Suprapubic skin (tissue), 4 donors: ENCODE measurements around the gene PSME1. TPM values are rescaled to one million over a fixed set of nuclear protein-coding genes. Genes with fewer than 3 reads are reported as not detected.
A peak's percentile ranks its signal among the peaks of the same experiment; 100 is the strongest.

Source experiments
- DNase-seq, 2 donors: peaks; one replicate each; pipeline ENCODE4 v3.0.0-alpha.2; 2019; ENCODE audit warnings: low spot score in 2 of 2
- H3K27ac ChIP-seq: fragments of 200-600 bp; sonication (generic); one replicate; pipeline ENCODE4 v1.5.1; 2019
- H3K27me3 ChIP-seq: fragments of 200-600 bp; sonication (generic); one replicate; pipeline ENCODE4 v1.5.1; 2019
- H3K36me3 ChIP-seq: fragments of 200-600 bp; sonication (generic); one replicate; pipeline ENCODE4 v1.5.1; 2019
- H3K4me1 ChIP-seq: fragments of 200-600 bp; sonication (generic); one replicate; pipeline ENCODE4 v1.5.1; 2019
- H3K4me3 ChIP-seq: fragments of 200-600 bp; sonication (generic); one replicate; pipeline ENCODE4 v1.5.1; 2019; ENCODE audit warnings: mild to moderate bottlenecking
- H3K9me3 ChIP-seq: fragments of 200-600 bp; sonication (generic); one replicate; pipeline ENCODE4 v1.5.1; 2019
- EP300 ChIP-seq: sonication (generic); formaldehyde crosslinking; IDR thresholded peaks from one replicate; pipeline ENCODE4 v1.6.1; 2017; ENCODE audit warnings: antibody characterized with exemption
- POLR2A ChIP-seq, 2 donors: fragments of 450-650 bp; IDR thresholded peaks; one replicate each; pipeline ENCODE4 v1.6.1; 2017; ENCODE audit warnings: antibody characterized with exemption in 2 of 2, mild to moderate bottlenecking in 2 of 2, moderate library complexity in 2 of 2
- POLR2AphosphoS5 ChIP-seq, 3 donors: sonication (generic); formaldehyde crosslinking; IDR thresholded peaks; one replicate each; pipeline ENCODE4 v1.6.1; 2017; ENCODE audit warnings: antibody characterized with exemption in 3 of 3
- WGBS: methylation state at CpG from one replicate; pipeline ENCODE4 v1.1.5; 2018; 5-methylcytosine and 5-hydroxymethylcytosine counted together
- total RNA-seq, 4 donors: library from RNA; depleted of rRNA; stranded (reverse); fragments of >200 nt; gene quantifications; one replicate each; pipeline ENCODE4 v1.1.0, GENCODE V29; 2016
- TF ChIP-seq, protein P1 (sequence below), 2 donors: fragments of 200-600 bp in 1 of 2; fragments of 450-650 bp in 1 of 2; sonication (generic) in 1 of 2; IDR thresholded peaks; one replicate each; pipeline ENCODE4 v1.5.1; 2016 to 2019; ENCODE audit warnings: antibody characterized with exemption in 2 of 2, mild to moderate bottlenecking in 1 of 2, moderate library complexity in 1 of 2

Gene PSME1
- total RNA-seq, 4 donors from 2014 or later = 72.3 to 113 (median 91.1) TPM

GRCh38 chr14:24172261-24172860, 36.4 kb downstream of the PSME1 start:
- Histone ChIP-seq H3K27ac (no peak overlapping the region), H3K4me1 (peaks cover 10% of the 10 kb centered on the region), H3K27me3 (no peaks in the 10 kb centered on the region), H3K9me3 (no peaks in the 10 kb centered on the region), H3K4me3 (peak overlapping the region; percentile 31), H3K36me3 (peaks cover 27% of the 10 kb centered on the region)
- WGBS = 55% methylated on average over 30 of the region's 30 CpGs
- no peak for TF ChIP-seq POLR2A (IDR thresholded peaks at IDR 0.05)
- TF ChIP-seq POLR2AphosphoS5 (IDR thresholded peaks at IDR 0.05) = no peak
- TF ChIP-seq, protein P1, sequence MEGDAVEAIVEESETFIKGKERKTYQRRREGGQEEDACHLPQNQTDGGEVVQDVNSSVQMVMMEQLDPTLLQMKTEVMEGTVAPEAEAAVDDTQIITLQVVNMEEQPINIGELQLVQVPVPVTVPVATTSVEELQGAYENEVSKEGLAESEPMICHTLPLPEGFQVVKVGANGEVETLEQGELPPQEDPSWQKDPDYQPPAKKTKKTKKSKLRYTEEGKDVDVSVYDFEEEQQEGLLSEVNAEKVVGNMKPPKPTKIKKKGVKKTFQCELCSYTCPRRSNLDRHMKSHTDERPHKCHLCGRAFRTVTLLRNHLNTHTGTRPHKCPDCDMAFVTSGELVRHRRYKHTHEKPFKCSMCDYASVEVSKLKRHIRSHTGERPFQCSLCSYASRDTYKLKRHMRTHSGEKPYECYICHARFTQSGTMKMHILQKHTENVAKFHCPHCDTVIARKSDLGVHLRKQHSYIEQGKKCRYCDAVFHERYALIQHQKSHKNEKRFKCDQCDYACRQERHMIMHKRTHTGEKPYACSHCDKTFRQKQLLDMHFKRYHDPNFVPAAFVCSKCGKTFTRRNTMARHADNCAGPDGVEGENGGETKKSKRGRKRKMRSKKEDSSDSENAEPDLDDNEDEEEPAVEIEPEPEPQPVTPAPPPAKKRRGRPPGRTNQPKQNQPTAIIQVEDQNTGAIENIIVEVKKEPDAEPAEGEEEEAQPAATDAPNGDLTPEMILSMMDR (IDR thresholded peaks at IDR 0.05) = no peak
- no peak for TF ChIP-seq EP300
- DNase-seq = peak in 1 of 2 donors; percentile 60

DNA sequence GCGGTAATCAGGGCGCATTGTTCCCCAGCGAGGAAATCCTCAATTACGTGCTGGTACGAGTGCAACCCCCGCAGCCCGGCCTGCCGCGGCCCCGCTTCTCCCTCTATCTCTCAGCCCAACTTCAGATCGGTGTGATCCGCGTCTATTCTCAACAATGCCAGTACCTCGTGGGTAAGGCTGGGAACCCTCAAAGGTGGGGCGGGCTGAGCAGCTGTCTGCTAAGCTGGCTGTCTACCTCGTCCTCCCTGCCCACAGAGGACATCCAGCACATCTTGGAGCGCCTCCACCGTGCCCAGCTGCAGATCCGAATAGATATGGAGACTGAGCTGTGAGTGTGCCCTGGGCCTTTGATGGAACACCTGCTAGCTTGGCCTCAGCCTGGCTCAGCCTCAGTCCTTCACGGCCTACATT, 36.9 kb downstream of the PSME1 start:
- Histone ChIP-seq H3K4me1 (peaks cover 10% of the 10 kb centered on the region), H3K27ac (no peak overlapping the region), H3K36me3 (peaks cover 27% of the 10 kb centered on the region), H3K9me3 (no peaks in the 10 kb centered on the region), H3K4me3 (no peak overlapping the region), H3K27me3 (no peaks in the 10 kb centered on the region)
- DNase-seq = peak in 1 of 2 donors; percentile 42
- WGBS = 67% methylated on average over 17 of the region's 20 CpGs
- TF ChIP-seq, protein P1 (IDR thresholded peaks at IDR 0.05) = no peak
- TF ChIP-seq EP300 (no peak), POLR2A (IDR thresholded peaks at IDR 0.05) (no peak), POLR2AphosphoS5 (IDR thresholded peaks at IDR 0.05) (no peak)

DNA sequence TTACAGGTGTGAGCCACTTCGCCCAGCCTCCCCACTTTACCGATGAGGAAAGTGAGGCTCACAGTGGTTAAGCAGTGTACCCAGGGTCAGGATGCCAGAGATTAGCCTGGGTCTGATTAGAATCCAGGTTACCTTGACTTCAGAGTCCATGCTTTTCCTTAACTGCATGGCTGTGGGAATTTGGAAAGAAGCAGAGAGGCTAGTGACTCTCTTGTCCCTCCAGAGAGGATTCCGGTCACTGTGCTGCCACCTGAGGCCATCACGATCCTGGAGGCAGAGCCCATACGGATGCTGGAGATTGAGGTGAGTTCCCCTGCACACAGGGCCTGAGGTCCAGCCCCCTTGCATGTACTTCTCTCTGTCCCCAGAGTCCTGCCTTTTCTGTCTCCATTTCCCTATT, 40.6 kb downstream of the PSME1 start:
- peak in 1 of 2 donors; percentile 46 for DNase-seq
- no peak for TF ChIP-seq EP300
- TF ChIP-seq, protein P1 (IDR thresholded peaks at IDR 0.05) = no peak
- TF ChIP-seq POLR2A (IDR thresholded peaks at IDR 0.05) = no peak
- TF ChIP-seq POLR2AphosphoS5 (IDR thresholded peaks at IDR 0.05) = no peak
- Histone ChIP-seq H3K4me1 (peaks cover 6% of the 10 kb centered on the region), H3K27me3 (no peaks in the 10 kb centered on the region), H3K4me3 (no peak overlapping the region), H3K36me3 (peaks cover 51% of the 10 kb centered on the region), H3K27ac (no peak overlapping the region), H3K9me3 (no peaks in the 10 kb centered on the region)
- WGBS = 100% methylated on average over 3 of the region's 5 CpGs

DNA sequence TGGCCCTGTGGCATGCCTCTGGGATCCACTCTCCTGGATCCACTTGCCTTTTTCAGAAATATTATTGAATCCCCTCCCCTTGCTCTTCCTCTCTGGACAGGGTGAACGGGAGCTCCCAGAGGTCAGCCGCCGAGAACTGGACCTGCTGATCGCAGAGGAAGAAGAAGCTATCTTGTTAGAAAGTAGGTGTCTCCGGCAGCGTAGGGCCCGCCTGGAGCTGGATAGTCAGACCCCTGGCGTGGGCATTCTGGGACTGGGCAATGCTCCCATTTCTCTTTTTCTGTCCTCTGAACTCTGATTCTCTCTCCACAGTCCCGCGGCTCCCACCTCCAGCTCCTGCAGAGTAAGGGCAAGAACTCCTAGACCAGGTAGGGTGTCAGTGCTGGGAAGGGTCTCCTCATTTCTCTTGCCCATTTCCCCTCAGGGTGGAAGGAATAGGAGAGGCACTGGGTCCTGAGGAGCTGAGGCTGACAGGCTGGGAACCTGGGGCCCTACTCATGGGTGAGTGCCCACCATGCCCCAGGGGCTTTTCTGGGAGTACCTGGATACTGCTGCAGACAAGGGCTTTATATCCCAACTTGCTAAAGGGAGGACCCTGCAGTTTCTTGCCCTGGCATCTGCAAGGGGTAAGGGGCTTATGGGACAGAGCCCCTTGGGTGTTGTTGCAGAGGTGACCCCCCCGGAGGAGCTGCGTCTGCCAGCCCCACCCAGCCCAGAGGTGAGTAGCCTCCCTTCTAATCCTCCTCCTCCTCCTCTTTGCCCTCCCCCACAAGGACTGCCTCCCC, 41.2 kb downstream of the PSME1 start:
- TF ChIP-seq EP300 (no peak), POLR2AphosphoS5 (IDR thresholded peaks at IDR 0.05) (no peak), POLR2A (IDR thresholded peaks at IDR 0.05) (no peak)
- TF ChIP-seq, protein P1 (IDR thresholded peaks at IDR 0.05) = no peak
- H3K27ac ChIP-seq = no peak overlapping the region
- H3K4me3 ChIP-seq = no peak overlapping the region
- no peaks in the 10 kb centered on the region for H3K4me1 ChIP-seq
- no peaks in the 10 kb centered on the region for H3K9me3 ChIP-seq
- 89% methylated on average over 12 of the region's 12 CpGs for WGBS
- H3K36me3 ChIP-seq = peaks cover 58% of the 10 kb centered on the region
- DNase-seq = peak in 1 of 2 donors; percentile 58
- H3K27me3 ChIP-seq = no peaks in the 10 kb centered on the region

DNA sequence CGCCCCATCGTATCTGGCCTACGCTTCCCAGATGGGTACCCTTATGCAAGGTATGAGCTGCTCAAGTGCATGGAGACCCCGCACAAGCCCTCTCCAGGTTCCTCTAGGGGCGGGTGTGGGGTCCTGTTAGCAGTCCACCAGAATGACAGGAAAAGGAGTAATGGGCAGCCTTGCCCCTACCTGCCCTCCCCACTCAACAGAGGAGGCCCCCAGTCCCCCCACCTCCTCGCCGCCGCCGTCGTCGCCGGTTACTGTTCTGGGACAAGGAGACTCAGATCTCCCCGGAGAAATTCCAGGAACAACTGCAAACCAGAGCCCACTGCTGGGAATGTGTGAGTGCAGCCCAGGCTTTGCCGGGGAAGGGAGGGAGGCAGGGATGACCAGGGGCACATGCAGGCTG, 41.9 kb downstream of the PSME1 start:
- H3K4me3 ChIP-seq = no peak overlapping the region
- no peaks in the 10 kb centered on the region for H3K4me1 ChIP-seq
- TF ChIP-seq POLR2AphosphoS5 (IDR thresholded peaks at IDR 0.05) = no peak
- no peak for TF ChIP-seq POLR2A (IDR thresholded peaks at IDR 0.05)
- TF ChIP-seq EP300 = no peak
- TF ChIP-seq, protein P1 (IDR thresholded peaks at IDR 0.05) = no peak
- H3K27me3 ChIP-seq = no peaks in the 10 kb centered on the region
- peaks cover 64% of the 10 kb centered on the region for H3K36me3 ChIP-seq
- WGBS = 92% methylated on average over 14 of the region's 14 CpGs
- no peak overlapping the region for H3K27ac ChIP-seq
- no peak for DNase-seq
- H3K9me3 ChIP-seq = no peaks in the 10 kb centered on the region
